Measurements from ENCODE around the gene GAB2. TPM values are rescaled to one million over a fixed set of nuclear protein-coding genes. Genes with fewer than 3 reads are reported as not detected.

The GAB2 gene
- total RNA-seq, 1 donor from 2014 or later = 22.4 TPM

GRCh38 chr11:78460471-78460870 lies 42.9 kb upstream of the GAB2 start:
- Mint-ChIP-seq H3K27me3 (no peaks in the 10 kb centered on the region), H3K9me3 (peaks cover 3% of the 10 kb centered on the region), H3K4me1 (peaks cover 30% of the 10 kb centered on the region), H3K27ac (no peak overlapping the region), H3K4me3 (no peak overlapping the region), H3K36me3 (ENCODE audit: low read depth) (peaks cover 50% of the 10 kb centered on the region)
- DNase-seq = no peak
- TF ChIP-seq, protein P1, sequence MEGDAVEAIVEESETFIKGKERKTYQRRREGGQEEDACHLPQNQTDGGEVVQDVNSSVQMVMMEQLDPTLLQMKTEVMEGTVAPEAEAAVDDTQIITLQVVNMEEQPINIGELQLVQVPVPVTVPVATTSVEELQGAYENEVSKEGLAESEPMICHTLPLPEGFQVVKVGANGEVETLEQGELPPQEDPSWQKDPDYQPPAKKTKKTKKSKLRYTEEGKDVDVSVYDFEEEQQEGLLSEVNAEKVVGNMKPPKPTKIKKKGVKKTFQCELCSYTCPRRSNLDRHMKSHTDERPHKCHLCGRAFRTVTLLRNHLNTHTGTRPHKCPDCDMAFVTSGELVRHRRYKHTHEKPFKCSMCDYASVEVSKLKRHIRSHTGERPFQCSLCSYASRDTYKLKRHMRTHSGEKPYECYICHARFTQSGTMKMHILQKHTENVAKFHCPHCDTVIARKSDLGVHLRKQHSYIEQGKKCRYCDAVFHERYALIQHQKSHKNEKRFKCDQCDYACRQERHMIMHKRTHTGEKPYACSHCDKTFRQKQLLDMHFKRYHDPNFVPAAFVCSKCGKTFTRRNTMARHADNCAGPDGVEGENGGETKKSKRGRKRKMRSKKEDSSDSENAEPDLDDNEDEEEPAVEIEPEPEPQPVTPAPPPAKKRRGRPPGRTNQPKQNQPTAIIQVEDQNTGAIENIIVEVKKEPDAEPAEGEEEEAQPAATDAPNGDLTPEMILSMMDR (IDR thresholded peaks at IDR 0.05) = no peak
- ChIA-PET POLR2A (no interaction called here), CTCF (no interaction called here)
- intact Hi-C loops (cut with micrococcal nuclease) = no loop called here
- ATAC-seq (ENCODE audit: low read depth) = peak; percentile 36

DNA sequence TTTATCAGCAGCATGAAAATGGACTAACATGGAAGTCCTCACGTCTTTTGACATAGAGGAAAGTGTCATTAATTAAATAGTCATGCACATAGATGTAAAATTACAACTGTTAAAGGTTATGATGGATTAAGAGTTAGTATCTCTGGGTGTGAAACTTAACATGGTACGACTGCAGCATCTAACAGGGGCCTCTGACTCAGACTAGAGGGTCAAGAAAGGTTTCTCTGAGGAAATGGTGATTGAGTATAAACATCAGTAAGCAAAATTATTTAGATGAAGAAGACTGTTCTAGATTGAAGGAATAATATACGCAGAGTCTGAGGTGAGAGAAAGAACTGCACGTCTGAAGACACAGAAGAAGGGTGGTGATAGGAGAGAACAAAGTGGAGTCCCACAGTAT lies 42.1 kb upstream of the GAB2 start:
- Mint-ChIP-seq H3K27me3 (no peaks in the 10 kb centered on the region), H3K36me3 (ENCODE audit: low read depth) (peaks cover 50% of the 10 kb centered on the region), H3K4me3 (no peak overlapping the region), H3K9me3 (peaks cover 3% of the 10 kb centered on the region), H3K27ac (peak overlapping the region; percentile 50), H3K4me1 (peaks cover 24% of the 10 kb centered on the region)
- DNase-seq = no peak
- ChIA-PET POLR2A (no interaction called here), CTCF (no interaction called here)
- no peak for ATAC-seq (ENCODE audit: low read depth)
- intact Hi-C loops (cut with micrococcal nuclease) = no loop called here
- TF ChIP-seq, protein P1 (IDR thresholded peaks at IDR 0.05) = no peak

DNA sequence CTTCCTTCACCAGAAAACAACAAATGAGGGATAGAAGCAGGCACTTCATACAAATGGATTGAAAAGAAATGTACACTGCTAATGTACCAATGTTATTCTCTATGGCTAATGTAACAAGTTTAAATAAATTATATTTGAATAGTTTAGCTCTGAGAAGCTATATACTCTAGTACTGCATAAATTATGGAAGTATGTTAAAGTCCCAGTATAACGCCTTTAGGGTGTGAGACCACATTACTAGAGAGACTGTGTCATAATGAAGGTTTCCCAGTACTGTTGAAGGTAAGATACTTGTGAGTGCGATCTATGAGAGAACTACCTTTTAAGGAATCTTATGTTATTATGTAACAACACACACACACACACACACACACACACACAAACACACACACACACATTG lies 39.8 kb upstream of the GAB2 start:
- H3K27me3 Mint-ChIP-seq = no peaks in the 10 kb centered on the region
- intact Hi-C loops (cut with micrococcal nuclease) = no loop called here
- no peak for ATAC-seq (ENCODE audit: low read depth)
- H3K27ac Mint-ChIP-seq = no peak overlapping the region
- DNase-seq = no peak
- peaks cover 34% of the 10 kb centered on the region for H3K4me1 Mint-ChIP-seq
- H3K4me3 Mint-ChIP-seq = no peak overlapping the region
- ChIA-PET CTCF (no interaction called here), POLR2A (no interaction called here)
- H3K9me3 Mint-ChIP-seq = peaks cover 3% of the 10 kb centered on the region
- TF ChIP-seq, protein P1 (IDR thresholded peaks at IDR 0.05) = no peak
- peaks cover 44% of the 10 kb centered on the region for H3K36me3 Mint-ChIP-seq (ENCODE audit: low read depth)

DNA sequence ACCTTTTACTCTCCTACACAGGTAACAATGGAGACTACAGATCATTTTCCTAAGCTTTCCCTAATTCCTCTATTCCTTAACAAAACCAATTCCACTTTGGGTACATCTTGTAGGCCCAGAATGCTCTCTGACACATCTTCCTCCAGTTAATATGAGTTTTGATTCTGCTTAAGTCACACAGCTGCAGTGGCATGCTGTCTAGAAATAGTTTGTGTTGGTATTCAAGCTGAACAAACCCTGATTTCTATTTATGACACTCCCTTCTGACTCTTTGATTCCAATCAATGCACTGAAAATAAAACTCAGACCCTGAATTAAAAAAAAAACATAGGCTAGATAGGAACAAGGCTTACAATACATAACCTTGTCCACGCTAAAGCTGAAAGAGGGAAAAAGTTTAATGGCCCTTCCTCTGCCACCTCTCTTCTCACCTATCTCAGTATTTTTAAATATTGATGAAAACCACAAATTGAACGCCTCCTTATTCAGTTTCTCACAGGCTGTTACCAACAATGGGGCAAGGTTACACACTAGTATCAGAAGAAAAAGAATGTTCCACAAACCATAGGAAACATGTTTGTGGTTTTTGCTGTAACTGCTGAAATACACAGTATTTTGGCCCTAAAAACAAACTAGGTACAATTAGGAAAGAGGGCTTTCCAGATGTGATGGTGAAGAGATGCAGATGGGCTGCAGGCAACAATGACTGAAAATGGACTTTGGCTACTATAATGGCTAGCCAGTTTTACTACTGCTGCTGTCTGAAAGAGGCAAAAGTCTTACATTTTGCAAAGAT lies 35.7 kb upstream of the GAB2 start:
- Mint-ChIP-seq H3K36me3 (ENCODE audit: low read depth) (peaks cover 15% of the 10 kb centered on the region), H3K27ac (peak overlapping the region; percentile 73), H3K4me1 (peaks cover 38% of the 10 kb centered on the region), H3K4me3 (no peak overlapping the region), H3K9me3 (no peaks in the 10 kb centered on the region), H3K27me3 (no peaks in the 10 kb centered on the region)
- DNase-seq (no peak), ATAC-seq (ENCODE audit: low read depth) (no peak)
- intact Hi-C loops (cut with micrococcal nuclease) = loop anchor here (5.0 kb wide), 1 partner anchor 36 kb away; the partner anchor contains the start of gene GAB2
- ChIA-PET POLR2A (interaction anchor here (0.6 to 0.8 kb wide), 2 partner anchors 9 to 24 kb away, joined by 3 read pairs; no protein-coding TSS in a partner anchor), CTCF (interaction anchor here (0.7 to 1.1 kb wide), 2 partner anchors 111 to 314 kb away, joined by 4 read pairs; no protein-coding TSS in a partner anchor)
- TF ChIP-seq, protein P1 (IDR thresholded peaks at IDR 0.05) = no peak

- Mint-ChIP-seq H3K4me1 (peaks cover 38% of the 10 kb centered on the region), H3K4me3 (no peak overlapping the region), H3K36me3 (ENCODE audit: low read depth) (peaks cover 10% of the 10 kb centered on the region), H3K27me3 (no peaks in the 10 kb centered on the region), H3K9me3 (no peaks in the 10 kb centered on the region), H3K27ac (peak overlapping the region; percentile 3)
- ChIA-PET POLR2A (interaction anchor here (0.9 to 1.2 kb wide), 2 partner anchors 10 to 33 kb away, joined by 3 read pairs; partner anchors contain the start of gene GAB2), CTCF (no interaction called here)
- ATAC-seq (ENCODE audit: low read depth) (no peak), DNase-seq (no peak)
- intact Hi-C loops (cut with micrococcal nuclease) = loop anchor here (5.0 kb wide), 1 partner anchor 34 kb away; the partner anchor contains the start of gene GAB2
- TF ChIP-seq, protein P1 (IDR thresholded peaks at IDR 0.05) = no peak
These were observed 33.9 kb upstream of the GAB2 start for GRCh38 chr11:78451371-78452150.
